Activated gamma-delta T cell (primary cell): ENCODE measurements around the gene GTPBP10.

Experiments used
- DNase-seq: peaks from one replicate; lab custom pipeline; 2025; lab: John Stamatoyannopoulos, UW

Gene GTPBP10

DNA sequence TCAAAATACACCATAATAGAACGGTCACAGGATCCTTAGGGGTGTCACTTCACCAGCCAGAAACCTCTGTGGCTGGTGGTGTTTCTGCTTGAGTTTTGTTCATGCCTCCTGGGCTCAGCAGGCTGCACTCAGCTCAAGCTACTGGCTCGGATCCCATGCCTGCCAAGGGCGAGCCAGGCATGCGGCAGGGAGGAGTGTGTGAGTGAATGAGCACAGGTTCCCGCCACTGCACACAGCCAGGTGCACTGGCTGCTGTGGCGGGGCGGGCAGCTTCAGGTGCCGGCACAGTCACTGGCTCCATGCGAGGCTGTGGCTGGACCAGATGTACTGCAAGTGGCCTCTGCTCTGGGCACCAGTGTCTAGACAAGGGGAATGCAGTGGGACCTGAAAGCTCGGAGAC, 86.2 kb downstream of the GTPBP10 start:
- DNase-seq, result no peak

DNA sequence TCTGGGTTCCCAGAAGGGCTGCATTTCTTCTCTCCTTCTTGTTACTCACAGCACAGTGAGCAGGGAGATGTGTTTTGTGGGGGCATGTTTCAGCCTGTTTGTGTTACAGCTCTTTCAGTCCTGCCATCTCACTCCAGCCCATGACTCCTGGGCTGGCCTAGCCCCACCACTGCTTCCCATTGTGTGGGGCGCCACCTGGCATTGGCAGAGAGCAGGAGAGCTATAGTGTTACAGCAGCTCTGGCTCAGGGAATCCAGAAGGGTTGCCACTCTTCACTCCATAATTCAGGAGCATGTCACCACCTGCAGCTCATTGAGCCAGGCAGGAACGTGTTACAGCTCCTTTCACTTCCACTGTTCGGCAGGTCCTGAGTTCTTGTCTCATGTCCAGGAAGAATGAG, 86.7 kb downstream of the GTPBP10 start:
- DNase-seq, result no peak
